DND-41 (cell line): ENCODE results near the gene ACAT2.

Experiments used
- EZH2 ChIP-seq: IDR thresholded peaks from 3 replicates; pipeline ENCODE4 v1.6.1; 2012; ENCODE audit warnings: borderline replicate concordance, low read depth, mild to moderate bottlenecking, moderate library complexity, low read length, inconsistent platforms; ENCODE audit not compliant: severe bottlenecking
- TF ChIP-seq, protein P1 (sequence below): IDR thresholded peaks from 2 replicates; pipeline ENCODE4 v1.5.1; 2012; ENCODE audit warnings: borderline replicate concordance, low read length, moderate library complexity, mild to moderate bottlenecking; ENCODE audit not compliant: poor library complexity, severe bottlenecking; ENCODE audit errors: extremely low read depth

GRCh38 chr6:159720708-159721107 lies 41.1 kb upstream of the ACAT2 start:
- TF ChIP-seq, protein P1, sequence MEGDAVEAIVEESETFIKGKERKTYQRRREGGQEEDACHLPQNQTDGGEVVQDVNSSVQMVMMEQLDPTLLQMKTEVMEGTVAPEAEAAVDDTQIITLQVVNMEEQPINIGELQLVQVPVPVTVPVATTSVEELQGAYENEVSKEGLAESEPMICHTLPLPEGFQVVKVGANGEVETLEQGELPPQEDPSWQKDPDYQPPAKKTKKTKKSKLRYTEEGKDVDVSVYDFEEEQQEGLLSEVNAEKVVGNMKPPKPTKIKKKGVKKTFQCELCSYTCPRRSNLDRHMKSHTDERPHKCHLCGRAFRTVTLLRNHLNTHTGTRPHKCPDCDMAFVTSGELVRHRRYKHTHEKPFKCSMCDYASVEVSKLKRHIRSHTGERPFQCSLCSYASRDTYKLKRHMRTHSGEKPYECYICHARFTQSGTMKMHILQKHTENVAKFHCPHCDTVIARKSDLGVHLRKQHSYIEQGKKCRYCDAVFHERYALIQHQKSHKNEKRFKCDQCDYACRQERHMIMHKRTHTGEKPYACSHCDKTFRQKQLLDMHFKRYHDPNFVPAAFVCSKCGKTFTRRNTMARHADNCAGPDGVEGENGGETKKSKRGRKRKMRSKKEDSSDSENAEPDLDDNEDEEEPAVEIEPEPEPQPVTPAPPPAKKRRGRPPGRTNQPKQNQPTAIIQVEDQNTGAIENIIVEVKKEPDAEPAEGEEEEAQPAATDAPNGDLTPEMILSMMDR = peak; percentile 55
- TF ChIP-seq EZH2 = no peak
